SK-N-MC (cell line): ENCODE data around the gene KDM4D.

Experiments
- DNase-seq: peaks from one replicate; pipeline ENCODE4 v3.0.0-alpha.2; 2011; ENCODE audit warnings: low read depth, low spot score
- H3K27ac ChIP-seq: fragments of 200-600 bp; sonication (generic); 2 replicates; pipeline ENCODE4 v1.5.1; 2016; ENCODE audit warnings: mixed run types
- H3K36me3 ChIP-seq: fragments of 200-600 bp; sonication (generic); 2 replicates; pipeline ENCODE4 v1.6.1; 2017; ENCODE audit warnings: antibody characterized with exemption, low read length, mixed read lengths; ENCODE audit not compliant: insufficient read depth
- H3K4me3 ChIP-seq: fragments of 200-600 bp; sonication (generic); 2 replicates; pipeline ENCODE4 v1.5.1; 2016
- H3K9ac ChIP-seq: fragments of 200-600 bp; sonication (generic); 2 replicates; pipeline ENCODE4 v1.8.0; 2017; ENCODE audit warnings: mixed run types, mixed read lengths; ENCODE audit not compliant: insufficient read length
- H3K9me3 ChIP-seq: fragments of 200-600 bp; sonication (generic); 2 replicates; pipeline ENCODE4 v1.6.1; 2017; ENCODE audit warnings: low read depth, mild to moderate bottlenecking, antibody characterized with exemption, low read length, moderate library complexity, mixed read lengths
- EZH2 ChIP-seq: fragments of 200-600 bp; sonication (generic); IDR thresholded peaks from one replicate; pipeline ENCODE4 v1.6.1; 2017; ENCODE audit warnings: antibody characterized with exemption
- FOXP2 ChIP-seq: optimal IDR thresholded peaks from 2 replicates; pipeline ENCODE3; 2011; ENCODE audit warnings: mild to moderate bottlenecking, moderate library complexity; ENCODE audit not compliant: insufficient read depth; ENCODE audit errors: extremely low read length, control extremely low read depth
- POLR2AphosphoS5 ChIP-seq: IDR thresholded peaks from 2 replicates; pipeline ENCODE4 v1.6.1; 2012; ENCODE audit warnings: mild to moderate bottlenecking, low read depth, low read length, borderline replicate concordance

KDM4D gene

GRCh38 chr11:95042239-95042638, 68.7 kb downstream of the KDM4D start:
- Histone ChIP-seq H3K4me3 (no peak overlapping the region), H3K9me3 (no peaks in the 10 kb centered on the region), H3K9ac (no peak overlapping the region), H3K27ac (no peak overlapping the region), H3K36me3 (no peaks in the 10 kb centered on the region)
- TF ChIP-seq FOXP2, result no peak
- no peak for TF ChIP-seq EZH2
- no peak for TF ChIP-seq POLR2AphosphoS5
- DNase-seq, result no peak

GRCh38 chr11:95042906-95043305, 69.4 kb downstream of the KDM4D start:
- no peak overlapping the region for H3K4me3 ChIP-seq
- no peak overlapping the region for H3K9ac ChIP-seq
- DNase-seq, result no peak
- H3K27ac ChIP-seq, result no peak overlapping the region
- TF ChIP-seq FOXP2, result no peak
- TF ChIP-seq EZH2, result no peak
- no peak for TF ChIP-seq POLR2AphosphoS5
- no peaks in the 10 kb centered on the region for H3K36me3 ChIP-seq
- H3K9me3 ChIP-seq, result no peaks in the 10 kb centered on the region

- H3K36me3 ChIP-seq, result no peaks in the 10 kb centered on the region
- no peak overlapping the region for H3K27ac ChIP-seq
- no peak for TF ChIP-seq POLR2AphosphoS5
- TF ChIP-seq EZH2, result no peak
- no peak for TF ChIP-seq FOXP2
- no peak overlapping the region for H3K9ac ChIP-seq
- no peak overlapping the region for H3K4me3 ChIP-seq
- DNase-seq, result no peak
- no peaks in the 10 kb centered on the region for H3K9me3 ChIP-seq
Observed at GRCh38 chr11:95044010-95044409, 70.5 kb downstream of the KDM4D start.

- TF ChIP-seq EZH2 (no peak), POLR2AphosphoS5 (no peak), FOXP2 (no peak)
- Histone ChIP-seq H3K27ac (no peak overlapping the region), H3K9ac (no peak overlapping the region), H3K36me3 (no peaks in the 10 kb centered on the region), H3K4me3 (no peak overlapping the region), H3K9me3 (no peaks in the 10 kb centered on the region)
- no peak for DNase-seq
Observed at GRCh38 chr11:95045812-95046211, 72.3 kb downstream of the KDM4D start.
